Liver (tissue), 9 donors: ENCODE measurements around the gene MID2. TPM values are rescaled to one million over a fixed set of nuclear protein-coding genes. Genes with fewer than 3 reads are reported as not detected.
A peak's percentile ranks its signal among the peaks of the same experiment; 100 is the strongest.

Experiments
- DNase-seq: peaks from one replicate; pipeline ENCODE4 v3.0.0-alpha.2; 2017; ENCODE audit warnings: low spot score
- H3K27ac ChIP-seq, 2 donors: one replicate each; pipeline ENCODE4 v1.7.0; 2013; ENCODE audit warnings: inconsistent platforms in 2 of 2, low read length in 2 of 2, control low read depth in 1 of 2, low read depth in 1 of 2, mild to moderate bottlenecking in 1 of 2
- H3K27me3 ChIP-seq, 4 donors: one replicate each; pipeline versions ENCODE4 v1.6.1 to v1.7.0; 2013; ENCODE audit warnings: low read length in 3 of 4, inconsistent platforms in 1 of 4, mild to moderate bottlenecking in 1 of 4, moderate library complexity in 1 of 4; ENCODE audit not compliant: control insufficient read depth in 4 of 4, insufficient read depth in 4 of 4
- H3K36me3 ChIP-seq, 4 donors: one replicate each; pipeline versions ENCODE4 v1.6.1 to v1.7.0; 2013; ENCODE audit warnings: low read length in 3 of 4, mild to moderate bottlenecking in 3 of 4, low read depth in 1 of 4, moderate library complexity in 1 of 4; ENCODE audit not compliant: control insufficient read depth in 4 of 4, insufficient read depth in 3 of 4
- H3K4me1 ChIP-seq, 4 donors: one replicate each; pipeline versions ENCODE4 v1.6.1 to v1.7.0; 2013; ENCODE audit warnings: low read length in 3 of 4, mild to moderate bottlenecking in 3 of 4, moderate library complexity in 1 of 4; ENCODE audit not compliant: control insufficient read depth in 4 of 4, insufficient read depth in 4 of 4
- H3K4me3 ChIP-seq, 3 donors: one replicate each; pipeline versions ENCODE4 v1.6.1 to v1.7.0; 2013; ENCODE audit warnings: low read length in 3 of 3, control low read depth in 1 of 3, low read depth in 1 of 3, mild to moderate bottlenecking in 1 of 3
- H3K9ac ChIP-seq, 2 donors: one replicate each; pipeline ENCODE4 v1.7.0; 2013; ENCODE audit warnings: low read length in 2 of 2, mild to moderate bottlenecking in 2 of 2, moderate library complexity in 2 of 2, control low read depth in 1 of 2, low read depth in 1 of 2
- H3K9me3 ChIP-seq, 4 donors: one replicate each; pipeline versions ENCODE4 v1.6.1 to v1.7.0; 2013; ENCODE audit warnings: low read length in 3 of 4; ENCODE audit not compliant: control insufficient read depth in 4 of 4
- EGR1 ChIP-seq, 2 donors: IDR thresholded peaks; 2 replicates each; pipeline ENCODE4 v1.6.1; 2016 to 2018; ENCODE audit warnings: antibody characterized with exemption in 2 of 2, low read depth in 2 of 2
- FOXA1 ChIP-seq: IDR thresholded peaks from 2 replicates; pipeline ENCODE4 v1.6.1; 2016; ENCODE audit warnings: antibody characterized with exemption
- FOXA2 ChIP-seq: IDR thresholded peaks from 2 replicates; pipeline ENCODE4 v1.6.1; 2016; ENCODE audit warnings: antibody characterized with exemption
- GABPA ChIP-seq, 2 donors: IDR thresholded peaks in 1 of 2; conservative IDR thresholded peaks in 1 of 2; 2 replicates each; pipeline ENCODE4 v1.6.1; 2016; ENCODE audit warnings: antibody characterized with exemption in 2 of 2, mild to moderate bottlenecking in 1 of 2, moderate library complexity in 1 of 2
- HNF4A ChIP-seq, 2 donors: conservative IDR thresholded peaks; 2 replicates each; pipeline ENCODE4 v1.6.1; 2016; ENCODE audit warnings: antibody characterized with exemption in 2 of 2, mild to moderate bottlenecking in 2 of 2
- HNF4G ChIP-seq: IDR thresholded peaks from 2 replicates; pipeline ENCODE4 v1.6.1; 2016; ENCODE audit warnings: antibody characterized with exemption
- JUND ChIP-seq, 2 donors: IDR thresholded peaks; 2 replicates each; pipeline ENCODE4 v1.6.1; 2016; ENCODE audit warnings: antibody characterized with exemption in 2 of 2
- NR2F2 ChIP-seq: IDR thresholded peaks from 2 replicates; pipeline ENCODE4 v1.6.1; 2016; ENCODE audit warnings: antibody characterized with exemption
- RAD21 ChIP-seq, 2 donors: IDR thresholded peaks; 2 replicates each; pipeline ENCODE4 v1.6.1; 2016; ENCODE audit warnings: antibody characterized with exemption in 2 of 2, mild to moderate bottlenecking in 2 of 2
- RXRA ChIP-seq, 2 donors: IDR thresholded peaks; 2 replicates each; pipeline ENCODE4 v1.6.1; 2017 to 2018; ENCODE audit warnings: antibody characterized with exemption in 2 of 2, mild to moderate bottlenecking in 1 of 2
- SP1 ChIP-seq: IDR thresholded peaks from 2 replicates; pipeline ENCODE4 v1.6.1; 2018; ENCODE audit warnings: antibody characterized with exemption, mild to moderate bottlenecking
- TAF1 ChIP-seq: conservative IDR thresholded peaks from 2 replicates; pipeline ENCODE4 v1.6.1; 2016; ENCODE audit warnings: antibody characterized with exemption, mild to moderate bottlenecking
- YY1 ChIP-seq: IDR thresholded peaks from 2 replicates; pipeline ENCODE4 v1.6.1; 2016; ENCODE audit warnings: antibody characterized with exemption, mild to moderate bottlenecking
- ZBTB33 ChIP-seq: IDR thresholded peaks from 2 replicates; pipeline ENCODE4 v1.6.1; 2016; ENCODE audit warnings: antibody characterized with exemption
- WGBS: extraction: QIAGEN DNeasy Blood & Tissue Kit; methylation state at CpG from one replicate; pipeline ENCODE4 v1.1.7; 2013; 5-methylcytosine and 5-hydroxymethylcytosine counted together
- polyA plus RNA-seq, 2 donors: library from polyadenylated mRNA; stranded (reverse) in 1 of 2; unstranded in 1 of 2; fragments of 200-250 nt in 1 of 2; fragments of >200 nt in 1 of 2; fragmentation: Nextera tagmentation in 1 of 2; extraction: Ambion mirVana in 1 of 2; gene quantifications; one replicate each; pipeline versions ENCODE4 v1.2.1 to v1.2.3, GENCODE V29; 2013 to 2015
- total RNA-seq, 2 donors: library from RNA; depleted of rRNA; stranded (reverse); fragments of >200 nt; gene quantifications; one replicate each; pipeline ENCODE4 v1.2.3, GENCODE V29; 2014
- TF ChIP-seq, protein P1 (sequence below): fragments of 150-350 bp; IDR thresholded peaks from 2 replicates; pipeline ENCODE4 v1.5.1; 2017; ENCODE audit warnings: improper control_type of control experiment, low read depth, low read length; ENCODE audit not compliant: missing input control
- TF ChIP-seq, protein P2 (sequence below): IDR thresholded peaks from 2 replicates; pipeline ENCODE4 v1.6.1; 2016; ENCODE audit warnings: antibody characterized with exemption
- TF ChIP-seq, protein P3 (sequence below): IDR thresholded peaks from 2 replicates; pipeline ENCODE4 v1.6.1; 2016; ENCODE audit warnings: antibody characterized with exemption
- donor health status: healthy.
- donor health status: healthy.
- donor health status: healthy.
- donor health status: healthy.
- donor health status: healthy.

Gene MID2
- total and polyA plus RNA-seq, 4 donors = 2.2 to 12.2 (median 3.7) TPM

- 17% methylated on average over 13 of the region's 13 CpGs for WGBS
- H3K9ac ChIP-seq = peak overlapping the region; percentile 16 to 36
- DNase-seq = no peak
These were observed 1.6 kb downstream of the MID2 start for GRCh38 chrX:107827030-107827831.

DNA sequence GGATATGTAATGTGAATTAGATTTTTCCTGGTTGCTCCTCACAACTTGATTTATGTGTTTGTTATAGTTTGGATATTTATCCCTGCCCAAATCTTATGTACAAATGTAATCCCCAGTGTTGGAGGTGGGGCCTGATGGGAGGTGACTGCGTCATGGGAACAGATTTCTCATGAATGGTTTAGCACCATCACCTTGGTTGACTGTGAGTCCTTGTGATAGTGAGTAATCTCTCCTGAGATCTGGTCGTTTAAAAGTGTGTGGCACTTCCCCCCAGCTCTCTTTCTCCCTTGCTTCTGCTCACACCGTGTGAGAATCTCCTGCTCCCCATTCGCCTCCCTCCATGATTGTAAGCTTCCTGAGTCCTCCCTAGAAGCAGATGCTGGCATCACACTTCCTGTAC, 2.2 kb downstream of the MID2 start:
- Histone ChIP-seq H3K4me1 (peaks cover 0 to 5% (median under 1%) of the 10 kb centered on the region in 4 donors), H3K9me3 (no peaks in the 10 kb centered on the region), H3K9ac (no peak overlapping the region), H3K4me3 (no peak overlapping the region), H3K36me3 (no peaks in the 10 kb centered on the region), H3K27ac (no peak overlapping the region), H3K27me3 (peaks cover 0 to 3% (median 0%) of the 10 kb centered on the region in 4 donors)
- no peak for DNase-seq
- WGBS = 79% methylated on average over 4 of the region's 4 CpGs
- TF ChIP-seq YY1 (no peak), GABPA (IDR thresholded peaks at IDR 0.05 in 1 of 2, conservative IDR thresholded peaks at IDR 0.05 in 1 of 2) (no peak), HNF4A (conservative IDR thresholded peaks at IDR 0.05) (no peak), EGR1 (IDR thresholded peaks at IDR 0.05; ENCODE audit: low read depth in 2 of 2) (no peak), RAD21 (IDR thresholded peaks at IDR 0.05) (no peak), FOXA2 (no peak), TAF1 (no peak), SP1 (no peak), JUND (IDR thresholded peaks at IDR 0.05) (no peak), NR2F2 (no peak), FOXA1 (no peak), RXRA (IDR thresholded peaks at IDR 0.05) (no peak), ZBTB33 (no peak)
- TF ChIP-seq, protein P1, sequence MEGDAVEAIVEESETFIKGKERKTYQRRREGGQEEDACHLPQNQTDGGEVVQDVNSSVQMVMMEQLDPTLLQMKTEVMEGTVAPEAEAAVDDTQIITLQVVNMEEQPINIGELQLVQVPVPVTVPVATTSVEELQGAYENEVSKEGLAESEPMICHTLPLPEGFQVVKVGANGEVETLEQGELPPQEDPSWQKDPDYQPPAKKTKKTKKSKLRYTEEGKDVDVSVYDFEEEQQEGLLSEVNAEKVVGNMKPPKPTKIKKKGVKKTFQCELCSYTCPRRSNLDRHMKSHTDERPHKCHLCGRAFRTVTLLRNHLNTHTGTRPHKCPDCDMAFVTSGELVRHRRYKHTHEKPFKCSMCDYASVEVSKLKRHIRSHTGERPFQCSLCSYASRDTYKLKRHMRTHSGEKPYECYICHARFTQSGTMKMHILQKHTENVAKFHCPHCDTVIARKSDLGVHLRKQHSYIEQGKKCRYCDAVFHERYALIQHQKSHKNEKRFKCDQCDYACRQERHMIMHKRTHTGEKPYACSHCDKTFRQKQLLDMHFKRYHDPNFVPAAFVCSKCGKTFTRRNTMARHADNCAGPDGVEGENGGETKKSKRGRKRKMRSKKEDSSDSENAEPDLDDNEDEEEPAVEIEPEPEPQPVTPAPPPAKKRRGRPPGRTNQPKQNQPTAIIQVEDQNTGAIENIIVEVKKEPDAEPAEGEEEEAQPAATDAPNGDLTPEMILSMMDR = no peak
- TF ChIP-seq, protein P2, sequence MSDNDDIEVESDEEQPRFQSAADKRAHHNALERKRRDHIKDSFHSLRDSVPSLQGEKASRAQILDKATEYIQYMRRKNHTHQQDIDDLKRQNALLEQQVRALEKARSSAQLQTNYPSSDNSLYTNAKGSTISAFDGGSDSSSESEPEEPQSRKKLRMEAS = no peak

More at GRCh38 chrX:107827030-107827831, 1.6 kb downstream of the MID2 start:
- H3K9me3 ChIP-seq = no peaks in the 10 kb centered on the region
- H3K36me3 ChIP-seq = no peaks in the 10 kb centered on the region
- H3K4me1 ChIP-seq = peaks cover 0 to 5% (median under 1%) of the 10 kb centered on the region in 4 donors
- H3K27me3 ChIP-seq = peaks cover 0 to 3% (median 0%) of the 10 kb centered on the region in 4 donors
- peak overlapping the region in 2 of 3 donors; percentile 59 to 74 for H3K4me3 ChIP-seq
- H3K27ac ChIP-seq = peak overlapping the region; percentile 70 to 81
- TF ChIP-seq RXRA (IDR thresholded peaks at IDR 0.05) (no peak), FOXA1 (no peak), TAF1 (no peak), ZBTB33 (no peak), NR2F2 (no peak), SP1 (no peak), HNF4G (no peak)
- TF ChIP-seq, protein P3, sequence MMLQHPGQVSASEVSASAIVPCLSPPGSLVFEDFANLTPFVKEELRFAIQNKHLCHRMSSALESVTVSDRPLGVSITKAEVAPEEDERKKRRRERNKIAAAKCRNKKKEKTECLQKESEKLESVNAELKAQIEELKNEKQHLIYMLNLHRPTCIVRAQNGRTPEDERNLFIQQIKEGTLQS = no peak
